ENCODE measurements around the gene HEATR5A.
"Not testable (repeated sequence)": the region's sequence is repeated elsewhere in the genome, so short reads cannot be mapped to it uniquely, and the experiment has no call there.

HEATR5A gene

GRCh38 chr14:31382221-31382620 lies 38.1 kb downstream of the HEATR5A start:
- no peak for DNase-seq (ENCODE audit: low read depth)
- H3K4me3 ChIP-seq (ENCODE audit: control insufficient read depth, low read depth, low read length) = no peak overlapping the region
- TF ChIP-seq CTCF (IDR thresholded peaks at IDR 0.05; ENCODE audit: control insufficient read depth, insufficient read depth, low read depth, low read length, missing control alignments) = no peak

GRCh38 chr14:31380106-31380505 lies 40.2 kb downstream of the HEATR5A start:
- TF ChIP-seq CTCF (IDR thresholded peaks at IDR 0.05; ENCODE audit: control insufficient read depth, insufficient read depth, low read depth, low read length, missing control alignments) = no peak
- no peak for DNase-seq (ENCODE audit: low read depth)
- no peak overlapping the region for H3K4me3 ChIP-seq (ENCODE audit: control insufficient read depth, low read depth, low read length)

- DNase-seq (ENCODE audit: low read depth); H3K4me3 ChIP-seq (ENCODE audit: control insufficient read depth, low read depth, low read length): not testable (repeated sequence)
Observed at GRCh38 chr14:31379125-31379947, 41.0 kb downstream of the HEATR5A start.

- no peak for DNase-seq (ENCODE audit: low read depth)
- no peak for TF ChIP-seq CTCF (IDR thresholded peaks at IDR 0.05; ENCODE audit: control insufficient read depth, insufficient read depth, low read depth, low read length, missing control alignments)
- H3K4me3 ChIP-seq (ENCODE audit: control insufficient read depth, low read depth, low read length) = no peak overlapping the region
Observed at GRCh38 chr14:31377433-31377832, 42.9 kb downstream of the HEATR5A start.

GRCh38 chr14:31371646-31372045 lies 48.7 kb downstream of the HEATR5A start:
- no peak for TF ChIP-seq CTCF (IDR thresholded peaks at IDR 0.05; ENCODE audit: control insufficient read depth, insufficient read depth, low read depth, low read length, missing control alignments)
- no peak overlapping the region for H3K4me3 ChIP-seq (ENCODE audit: control insufficient read depth, low read depth, low read length)
- DNase-seq (ENCODE audit: low read depth) = no peak

- no peak overlapping the region for H3K4me3 ChIP-seq (ENCODE audit: control insufficient read depth, low read depth, low read length)
- no peak for TF ChIP-seq CTCF (IDR thresholded peaks at IDR 0.05; ENCODE audit: control insufficient read depth, insufficient read depth, low read depth, low read length, missing control alignments)
- no peak for DNase-seq (ENCODE audit: low read depth)
Observed at GRCh38 chr14:31363331-31364073, 56.8 kb downstream of the HEATR5A start.

- no peak for TF ChIP-seq CTCF (IDR thresholded peaks at IDR 0.05; ENCODE audit: control insufficient read depth, insufficient read depth, low read depth, low read length, missing control alignments)
- no peak for DNase-seq (ENCODE audit: low read depth)
- H3K4me3 ChIP-seq (ENCODE audit: control insufficient read depth, low read depth, low read length) = no peak overlapping the region
Observed at GRCh38 chr14:31362746-31363145, 57.6 kb downstream of the HEATR5A start.

- H3K4me3 ChIP-seq (ENCODE audit: control insufficient read depth, low read depth, low read length); DNase-seq (ENCODE audit: low read depth): not testable (repeated sequence)
Observed at GRCh38 chr14:31361761-31362160, 58.6 kb downstream of the HEATR5A start.
